Activated T-cell treated with anti-CD3 and anti-CD28 coated beads, Interleukin-2, amount 50 U/mL, for 24 hours (primary cell): ENCODE results near the gene TRABD.

Experiments used
- DNase-seq: peaks from one replicate; pipeline ENCODE4 v3.0.0-alpha.2; 2020
- H3K27ac Mint-ChIP-seq: 2 replicates; pipeline ENCODE4 v1.8.0; 2020; ENCODE audit warnings: mild to moderate bottlenecking, mixed read lengths
- H3K27me3 Mint-ChIP-seq: 2 replicates; pipeline ENCODE4 v1.8.0; 2020; ENCODE audit warnings: mixed read lengths
- H3K36me3 Mint-ChIP-seq: 2 replicates; pipeline ENCODE4 v1.8.0; 2020; ENCODE audit warnings: low read depth, mixed read lengths
- H3K4me1 Mint-ChIP-seq: 2 replicates; pipeline ENCODE4 v1.8.0; 2020; ENCODE audit warnings: low read depth, mixed read lengths
- H3K4me3 Mint-ChIP-seq: 2 replicates; pipeline ENCODE4 v1.8.0; 2020; ENCODE audit warnings: mild to moderate bottlenecking, moderate library complexity, mixed read lengths
- H3K9me3 Mint-ChIP-seq: 2 replicates; pipeline ENCODE4 v1.8.0; 2020; ENCODE audit warnings: mixed read lengths

TRABD gene

GRCh38 chr22:50218153-50218995 is 32.7 kb downstream of the TRABD start:
- H3K27me3 Mint-ChIP-seq = no peaks in the 10 kb centered on the region
- H3K36me3 Mint-ChIP-seq = peaks cover 92% of the 10 kb centered on the region
- peaks cover 2% of the 10 kb centered on the region for H3K4me1 Mint-ChIP-seq
- no peak for DNase-seq
- H3K4me3 Mint-ChIP-seq = no peak overlapping the region
- peak overlapping the region; percentile 40 for H3K27ac Mint-ChIP-seq
- H3K9me3 Mint-ChIP-seq = no peaks in the 10 kb centered on the region

GRCh38 chr22:50218996-50219727 is 33.4 kb downstream of the TRABD start:
- no peaks in the 10 kb centered on the region for H3K27me3 Mint-ChIP-seq
- no peak overlapping the region for H3K4me3 Mint-ChIP-seq
- H3K9me3 Mint-ChIP-seq = no peaks in the 10 kb centered on the region
- no peaks in the 10 kb centered on the region for H3K4me1 Mint-ChIP-seq
- H3K36me3 Mint-ChIP-seq = peaks cover 92% of the 10 kb centered on the region
- H3K27ac Mint-ChIP-seq = no peak overlapping the region
- no peak for DNase-seq

- H3K27me3 Mint-ChIP-seq = no peaks in the 10 kb centered on the region
- peaks cover 92% of the 10 kb centered on the region for H3K36me3 Mint-ChIP-seq
- H3K4me3 Mint-ChIP-seq = no peak overlapping the region
- H3K27ac Mint-ChIP-seq = no peak overlapping the region
- DNase-seq = no peak
- H3K4me1 Mint-ChIP-seq = no peaks in the 10 kb centered on the region
- H3K9me3 Mint-ChIP-seq = no peaks in the 10 kb centered on the region
Measured at GRCh38 chr22:50219800-50220602, 34.3 kb downstream of the TRABD start.

- Mint-ChIP-seq H3K27me3 (no peaks in the 10 kb centered on the region), H3K27ac (no peak overlapping the region), H3K4me3 (no peak overlapping the region), H3K36me3 (peaks cover 94% of the 10 kb centered on the region), H3K4me1 (no peaks in the 10 kb centered on the region), H3K9me3 (no peaks in the 10 kb centered on the region)
- DNase-seq = no peak
Measured at GRCh38 chr22:50220603-50221409, 35.1 kb downstream of the TRABD start.

GRCh38 chr22:50221410-50222300 is 35.9 kb downstream of the TRABD start:
- DNase-seq = no peak
- H3K4me1 Mint-ChIP-seq = no peaks in the 10 kb centered on the region
- H3K27me3 Mint-ChIP-seq = no peaks in the 10 kb centered on the region
- H3K36me3 Mint-ChIP-seq = peaks cover 91% of the 10 kb centered on the region
- H3K9me3 Mint-ChIP-seq = no peaks in the 10 kb centered on the region
- H3K4me3 Mint-ChIP-seq = no peak overlapping the region
- no peak overlapping the region for H3K27ac Mint-ChIP-seq

- Mint-ChIP-seq H3K4me1 (no peaks in the 10 kb centered on the region), H3K27me3 (no peaks in the 10 kb centered on the region), H3K4me3 (no peak overlapping the region), H3K36me3 (peaks cover 89% of the 10 kb centered on the region), H3K27ac (no peak overlapping the region), H3K9me3 (no peaks in the 10 kb centered on the region)
- no peak for DNase-seq
Measured at GRCh38 chr22:50222508-50222907, 36.8 kb downstream of the TRABD start.

GRCh38 chr22:50224071-50224470 is 38.4 kb downstream of the TRABD start:
- peak overlapping the region; percentile 14 for H3K27ac Mint-ChIP-seq
- no peaks in the 10 kb centered on the region for H3K27me3 Mint-ChIP-seq
- no peak for DNase-seq
- no peak overlapping the region for H3K4me3 Mint-ChIP-seq
- H3K9me3 Mint-ChIP-seq = no peaks in the 10 kb centered on the region
- H3K36me3 Mint-ChIP-seq = peaks cover 81% of the 10 kb centered on the region
- no peaks in the 10 kb centered on the region for H3K4me1 Mint-ChIP-seq

GRCh38 chr22:50225200-50225969 is 39.7 kb downstream of the TRABD start:
- H3K27me3 Mint-ChIP-seq = no peaks in the 10 kb centered on the region
- H3K27ac Mint-ChIP-seq = no peak overlapping the region
- no peaks in the 10 kb centered on the region for H3K9me3 Mint-ChIP-seq
- peaks cover 2% of the 10 kb centered on the region for H3K4me1 Mint-ChIP-seq
- peaks cover 80% of the 10 kb centered on the region for H3K36me3 Mint-ChIP-seq
- DNase-seq = no peak
- no peak overlapping the region for H3K4me3 Mint-ChIP-seq

- no peaks in the 10 kb centered on the region for H3K27me3 Mint-ChIP-seq
- no peak for DNase-seq
- H3K36me3 Mint-ChIP-seq = peaks cover 72% of the 10 kb centered on the region
- no peak overlapping the region for H3K27ac Mint-ChIP-seq
- H3K9me3 Mint-ChIP-seq = no peaks in the 10 kb centered on the region
- peaks cover 2% of the 10 kb centered on the region for H3K4me1 Mint-ChIP-seq
- H3K4me3 Mint-ChIP-seq = no peak overlapping the region
Measured at GRCh38 chr22:50226063-50226874, 40.6 kb downstream of the TRABD start.

- no peak for DNase-seq
- Mint-ChIP-seq H3K36me3 (peaks cover 70% of the 10 kb centered on the region), H3K9me3 (no peaks in the 10 kb centered on the region), H3K27me3 (no peaks in the 10 kb centered on the region), H3K27ac (no peak overlapping the region), H3K4me3 (no peak overlapping the region), H3K4me1 (peaks cover 2% of the 10 kb centered on the region)
Measured at GRCh38 chr22:50226875-50227165, 41.1 kb downstream of the TRABD start.

- Mint-ChIP-seq H3K36me3 (peaks cover 69% of the 10 kb centered on the region), H3K4me1 (peaks cover 2% of the 10 kb centered on the region), H3K27me3 (no peaks in the 10 kb centered on the region), H3K9me3 (no peaks in the 10 kb centered on the region), H3K4me3 (no peak overlapping the region), H3K27ac (no peak overlapping the region)
- DNase-seq = no peak
Measured at GRCh38 chr22:50227579-50228215, 42.0 kb downstream of the TRABD start.

- DNase-seq = no peak
- peaks cover 2% of the 10 kb centered on the region for H3K4me1 Mint-ChIP-seq
- H3K4me3 Mint-ChIP-seq = no peak overlapping the region
- no peak overlapping the region for H3K27ac Mint-ChIP-seq
- H3K9me3 Mint-ChIP-seq = no peaks in the 10 kb centered on the region
- no peaks in the 10 kb centered on the region for H3K27me3 Mint-ChIP-seq
- peaks cover 69% of the 10 kb centered on the region for H3K36me3 Mint-ChIP-seq
Measured at GRCh38 chr22:50228366-50228765, 42.7 kb downstream of the TRABD start.
